K562 (cell line): ENCODE measurements around the gene ACOX1. TPM values are rescaled to one million over a fixed set of nuclear protein-coding genes. Genes with fewer than 3 reads are reported as not detected.

Experiments
- ARID3B ChIP-seq: fragments of 250-450 bp; sonication (Bioruptor Pico); IDR thresholded peaks from 2 replicates; pipeline ENCODE4 v1.4.0; 2020; ENCODE audit warnings: borderline replicate concordance
- CHD4 ChIP-seq: fragments of 200-600 bp; sonication (generic); IDR thresholded peaks from 3 replicates; pipeline ENCODE4 v1.6.1; 2012; ENCODE audit warnings: low read depth, mild to moderate bottlenecking, mixed read lengths, low read length, inconsistent platforms; ENCODE audit not compliant: insufficient read depth, insufficient replicate concordance, poor library complexity, severe bottlenecking
- CREM ChIP-seq: IDR thresholded peaks from 2 replicates; pipeline ENCODE4 v1.6.1; 2014; ENCODE audit warnings: antibody characterized with exemption, low read depth
- CTBP1 ChIP-seq: fragments of 450-650 bp; IDR thresholded peaks from 2 replicates; pipeline ENCODE4 v1.6.1; 2016; ENCODE audit warnings: borderline replicate concordance
- EZH2 ChIP-seq: IDR thresholded peaks from 2 replicates; pipeline ENCODE4 v1.6.1; 2012; ENCODE audit warnings: low read depth, mild to moderate bottlenecking, inconsistent platforms, low read length, borderline replicate concordance
- MED1 ChIP-seq: sonication (generic); formaldehyde crosslinking; IDR thresholded peaks from 2 replicates; pipeline ENCODE4 v1.8.1; 2023; ENCODE audit warnings: missing genetic modification reagents, borderline replicate concordance
- NFIX ChIP-seq: fragments of 250-450 bp; sonication (Bioruptor Pico); IDR thresholded peaks from 2 replicates; pipeline ENCODE4 v1.4.0; 2020; ENCODE audit warnings: low read depth, mild to moderate bottlenecking, moderate library complexity
- PURB ChIP-seq: sonication (generic); formaldehyde crosslinking; IDR thresholded peaks from 2 replicates; pipeline ENCODE4 v1.9.0; 2021; ENCODE audit warnings: low read depth, mild to moderate bottlenecking, missing genetic modification reagents
- RAD21 ChIP-seq, 2 experiments: fragments of 250-450 bp in 1 of 2; fragments of 450-650 bp in 1 of 2; sonication (Bioruptor Pico) in 1 of 2; formaldehyde crosslinking in 1 of 2; IDR thresholded peaks in 1 of 2; conservative IDR thresholded peaks in 1 of 2; 2 replicates each; pipeline versions ENCODE4 v1.4.0 to v1.8.0; 2020 to 2022; ENCODE audit warnings: mild to moderate bottlenecking in 2 of 2, moderate library complexity in 1 of 2
- RNF219 ChIP-seq: fragments of 250-450 bp; sonication (Bioruptor Pico); IDR thresholded peaks from 2 replicates; pipeline ENCODE4 v1.5.0; 2022; ENCODE audit warnings: mild to moderate bottlenecking
- SIN3A ChIP-seq, 2 experiments: fragments of 150-350 bp in 1 of 2; IDR thresholded peaks; 2 replicates each; pipeline ENCODE4 v1.6.1; 2011 to 2016; ENCODE audit warnings: borderline replicate concordance in 2 of 2, low read depth in 2 of 2, low read length in 2 of 2, mild to moderate bottlenecking in 2 of 2, moderate library complexity in 2 of 2; ENCODE audit not compliant: control insufficient read depth in 1 of 2
- SMARCA4 ChIP-seq: fragments of 450-650 bp; IDR thresholded peaks from 2 replicates; pipeline ENCODE4 v1.6.1; 2016
- TAF7 ChIP-seq: fragments of 450-650 bp; IDR thresholded peaks from 2 replicates; pipeline ENCODE4 v1.6.1; 2016; ENCODE audit warnings: missing genetic modification characterization, missing compliant biosample characterization
- TCF15 ChIP-seq: fragments of 250-450 bp; sonication (Bioruptor Pico); IDR thresholded peaks from 2 replicates; pipeline ENCODE4 v1.8.0; 2022; ENCODE audit warnings: moderate library complexity, mild to moderate bottlenecking, inconsistent platforms
- ZBTB7A ChIP-seq: IDR thresholded peaks from 2 replicates; pipeline ENCODE4 v1.6.1; 2011; ENCODE audit warnings: low read depth, mild to moderate bottlenecking, low read length, moderate library complexity, borderline replicate concordance; ENCODE audit not compliant: control insufficient read depth
- ZFP36 ChIP-seq: fragments of 150-350 bp; IDR thresholded peaks from 2 replicates; pipeline ENCODE4 v1.6.1; 2018; ENCODE audit warnings: low read length, low read depth; ENCODE audit not compliant: partially characterized antibody
- ZNF311 ChIP-seq: fragments of 250-450 bp; sonication (Bioruptor Pico); IDR thresholded peaks from 2 replicates; pipeline ENCODE4 v1.4.0; 2020; ENCODE audit warnings: mild to moderate bottlenecking, moderate library complexity
- ZNF408 ChIP-seq: fragments of 250-450 bp; sonication (Bioruptor Pico); IDR thresholded peaks from 2 replicates; pipeline ENCODE4 v1.4.0; 2020; ENCODE audit warnings: low read depth, mild to moderate bottlenecking, moderate library complexity
- ZNF511 ChIP-seq: sonication (generic); formaldehyde crosslinking; IDR thresholded peaks from 2 replicates; pipeline ENCODE4 v1.8.0; 2022; ENCODE audit warnings: mild to moderate bottlenecking, missing genetic modification reagents
- ZNF655 ChIP-seq: fragments of 250-450 bp; sonication (Bioruptor Pico); IDR thresholded peaks from 2 replicates; pipeline ENCODE4 v1.5.0; 2021
- ZNF75A ChIP-seq: fragments of 450-650 bp; formaldehyde crosslinking; IDR thresholded peaks from 2 replicates; pipeline ENCODE4 v1.4.0; 2020; ENCODE audit warnings: mild to moderate bottlenecking
- polyA plus RNA-seq, 8 experiments: library from polyadenylated mRNA; depleted of rRNA in 4 of 8; stranded (reverse) in 5 of 8; unstranded in 3 of 8; fragments of >200 nt; fragmentation: Nextera tagmentation in 2 of 8; fragmentation: Illumina TruSeq in 1 of 8; extraction: Ambion mirVana in 2 of 8; extraction: Trizol in 1 of 8; gene quantifications; 2 replicates each; pipeline versions ENCODE4 v1.2.1 to v1.2.3, GENCODE V29; 2011 to 2014; ENCODE audit warnings: inconsistent platforms in 1 of 8, missing spikeins in 1 of 8
- total RNA-seq, 7 experiments: library from RNA; depleted of rRNA in 6 of 7; stranded (reverse); fragments of >200 nt in 6 of 7; fragmentation: Illumina TruSeq in 2 of 7; extraction: Trizol in 2 of 7; gene quantifications; 2 replicates each; pipeline versions ENCODE4 v1.2.1 to v1.2.3, GENCODE V29; 2011 to 2021; ENCODE audit warnings: low replicate concordance in 1 of 7

ACOX1 gene
- total and polyA plus RNA-seq, 9 of the 15 experiments (the other 6 are each of a cell fraction or from before 2014, with no cell fraction given): 7.8 to 24.1 (median 14.5) TPM

GRCh38 chr17:76014100-76014924 lies 35.3 kb upstream of the ACOX1 start (continued):
- peak; percentile 69 for TF ChIP-seq ZFP36
- TF ChIP-seq ZNF511 (CRISPR knock-in tag): no peak; the same call in 1 of the 2 replicates
- no peak for TF ChIP-seq ZNF655
- no peak for TF ChIP-seq SMARCA4
- no peak for TF ChIP-seq TAF7 (tag)
- TF ChIP-seq ARID3B: no peak
- TF ChIP-seq CREM: peak; percentile 28; the same call in 1 of the 2 replicates
- no peak for TF ChIP-seq EZH2
- no peak for TF ChIP-seq MED1
- peak; percentile 79 to 96 for TF ChIP-seq RAD21 (CRISPR knock-in tag; conservative IDR thresholded peaks at IDR 0.05 in 1 of 2, IDR thresholded peaks at IDR 0.05 in 1 of 2)
- no peak for TF ChIP-seq PURB (CRISPR knock-in tag)
- TF ChIP-seq NFIX (CRISPR knock-in tag): no peak
- TF ChIP-seq ZNF311 (CRISPR knock-in tag): no peak
- TF ChIP-seq ZNF75A (CRISPR knock-in tag): no peak
- TF ChIP-seq CHD4: no peak
- no peak for TF ChIP-seq RNF219 (CRISPR knock-in tag)
- TF ChIP-seq ZBTB7A: peak; percentile 91
- TF ChIP-seq ZNF408 (CRISPR knock-in tag): no peak
- no peak for TF ChIP-seq TCF15
- TF ChIP-seq CTBP1: peak; percentile 56; the same call in 1 of the 2 replicates
- TF ChIP-seq SIN3A (IDR thresholded peaks at IDR 0.05; ENCODE audit: borderline replicate concordance in 2 of 2, control insufficient read depth in 1 of 2, low read depth in 2 of 2, low read length in 2 of 2): no peak
